C4-2B (cell line): Measurements from ENCODE around the gene SLIT3.

Experiments used
- H3K27ac ChIP-seq: fragments of 450-650 bp; 2 replicates; pipeline ENCODE4 v1.5.1; 2017
- ZFX ChIP-seq: fragments of 450-650 bp; IDR thresholded peaks from 2 replicates; pipeline ENCODE4 v1.6.1; 2017
- TF ChIP-seq, protein P1 (sequence below): fragments of 450-650 bp; conservative IDR thresholded peaks from 2 replicates; pipeline ENCODE4 v1.5.1; 2017; ENCODE audit warnings: mild to moderate bottlenecking

SLIT3 gene

DNA sequence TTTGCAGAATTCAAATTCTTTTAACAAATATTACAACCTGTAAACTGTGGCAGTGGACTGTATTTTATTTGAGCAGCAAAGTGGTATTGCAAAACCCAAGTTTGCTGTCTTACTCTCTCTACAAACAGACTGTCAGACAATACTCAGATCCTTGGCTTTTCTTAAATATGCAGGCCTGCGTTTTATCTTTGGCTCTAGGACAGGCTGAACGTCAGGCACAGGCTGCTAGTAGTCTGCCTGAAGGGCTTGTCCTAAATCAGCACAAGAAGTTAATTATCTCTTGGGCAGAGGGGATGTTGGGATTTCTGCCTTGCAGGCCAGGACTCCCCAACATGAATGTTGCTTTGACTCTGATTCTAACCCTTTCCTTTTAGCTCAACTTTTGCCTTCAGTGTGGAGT is 147.5 kb downstream of the SLIT3 start:
- H3K27ac ChIP-seq: no peak overlapping the region
- TF ChIP-seq, protein P1, sequence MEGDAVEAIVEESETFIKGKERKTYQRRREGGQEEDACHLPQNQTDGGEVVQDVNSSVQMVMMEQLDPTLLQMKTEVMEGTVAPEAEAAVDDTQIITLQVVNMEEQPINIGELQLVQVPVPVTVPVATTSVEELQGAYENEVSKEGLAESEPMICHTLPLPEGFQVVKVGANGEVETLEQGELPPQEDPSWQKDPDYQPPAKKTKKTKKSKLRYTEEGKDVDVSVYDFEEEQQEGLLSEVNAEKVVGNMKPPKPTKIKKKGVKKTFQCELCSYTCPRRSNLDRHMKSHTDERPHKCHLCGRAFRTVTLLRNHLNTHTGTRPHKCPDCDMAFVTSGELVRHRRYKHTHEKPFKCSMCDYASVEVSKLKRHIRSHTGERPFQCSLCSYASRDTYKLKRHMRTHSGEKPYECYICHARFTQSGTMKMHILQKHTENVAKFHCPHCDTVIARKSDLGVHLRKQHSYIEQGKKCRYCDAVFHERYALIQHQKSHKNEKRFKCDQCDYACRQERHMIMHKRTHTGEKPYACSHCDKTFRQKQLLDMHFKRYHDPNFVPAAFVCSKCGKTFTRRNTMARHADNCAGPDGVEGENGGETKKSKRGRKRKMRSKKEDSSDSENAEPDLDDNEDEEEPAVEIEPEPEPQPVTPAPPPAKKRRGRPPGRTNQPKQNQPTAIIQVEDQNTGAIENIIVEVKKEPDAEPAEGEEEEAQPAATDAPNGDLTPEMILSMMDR: no peak
- no peak for TF ChIP-seq ZFX

DNA sequence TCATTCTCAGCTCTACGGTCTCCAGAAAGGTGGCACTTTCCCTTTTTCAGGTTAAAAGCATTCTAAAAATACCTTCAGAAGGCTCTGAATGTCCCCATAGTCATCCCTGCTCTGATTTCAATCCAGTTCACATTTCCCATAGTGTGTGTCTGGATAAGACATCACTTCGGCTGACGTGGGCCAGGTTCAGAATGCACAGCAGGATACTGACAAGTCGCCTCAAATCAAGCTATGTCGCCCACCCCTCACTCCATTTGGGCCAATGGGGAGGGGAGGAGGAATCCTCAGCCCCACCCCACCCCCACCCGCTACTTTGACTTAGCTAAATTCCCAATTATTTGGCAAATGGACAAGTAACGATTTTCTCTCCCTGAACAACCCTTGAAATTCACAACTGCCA is 148.0 kb downstream of the SLIT3 start:
- no peak overlapping the region for H3K27ac ChIP-seq
- TF ChIP-seq, protein P1: no peak
- TF ChIP-seq ZFX: no peak

DNA sequence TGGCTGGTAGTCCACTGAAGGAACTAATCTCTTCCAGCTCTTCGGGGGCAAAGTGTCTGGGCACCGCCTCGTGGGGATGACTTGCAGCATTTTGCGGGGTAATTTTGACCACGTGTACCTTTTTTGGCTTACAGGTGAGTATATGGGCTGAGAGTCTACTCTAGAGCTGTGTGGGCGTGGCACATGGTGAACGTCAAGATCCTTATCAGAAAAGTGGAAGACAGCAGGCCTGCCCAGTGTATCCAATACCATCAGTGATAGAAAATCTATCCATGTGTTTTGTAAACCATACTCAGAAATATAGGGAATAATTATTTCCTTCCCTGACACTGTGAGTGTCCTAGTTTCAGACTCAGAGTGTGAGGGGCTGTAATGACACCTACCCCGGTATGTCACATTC is 148.5 kb downstream of the SLIT3 start:
- no peak for TF ChIP-seq ZFX
- TF ChIP-seq, protein P1: no peak
- no peak overlapping the region for H3K27ac ChIP-seq

DNA sequence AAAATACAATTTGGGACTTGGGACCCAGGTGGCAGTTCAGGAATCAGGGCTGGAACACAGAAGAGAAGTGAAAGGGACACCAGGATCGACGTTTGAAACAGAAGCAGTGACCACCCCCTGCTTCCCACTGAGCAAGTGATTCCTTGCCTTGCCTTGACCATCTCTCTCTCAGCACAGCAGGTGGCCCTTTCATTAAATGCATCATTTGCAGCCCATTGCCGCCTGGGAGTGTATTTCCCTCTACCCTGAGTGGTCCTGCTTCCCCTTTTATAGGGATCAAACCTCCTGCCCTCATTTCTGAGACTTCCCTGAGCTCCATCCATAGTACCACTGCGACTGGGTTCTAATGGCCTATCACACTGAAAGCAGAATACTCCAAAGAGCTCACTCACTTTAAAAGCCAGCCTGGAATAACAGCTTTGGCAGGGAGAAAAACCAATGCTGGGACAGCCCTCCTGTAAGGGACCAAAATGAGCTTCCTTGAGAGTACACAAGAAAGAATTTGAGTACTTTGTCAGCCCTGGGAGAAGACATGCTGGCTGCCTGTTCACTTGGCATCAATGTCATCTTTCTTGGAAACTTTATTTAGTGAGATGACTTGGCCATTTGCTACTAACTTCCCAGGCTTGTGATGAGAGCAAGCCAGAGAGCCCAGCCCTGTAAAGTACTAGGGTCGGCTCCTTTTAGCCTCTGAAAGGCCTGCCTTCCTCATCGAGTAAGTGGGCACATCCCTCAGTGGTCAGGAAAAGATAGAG is 149.7 kb downstream of the SLIT3 start:
- no peak for TF ChIP-seq ZFX
- TF ChIP-seq, protein P1: no peak
- H3K27ac ChIP-seq: no peak overlapping the region

- H3K27ac ChIP-seq: no peak overlapping the region
- TF ChIP-seq ZFX: no peak
- TF ChIP-seq, protein P1: no peak
These were observed 150.8 kb downstream of the SLIT3 start for GRCh38 chr5:169150108-169150507.

DNA sequence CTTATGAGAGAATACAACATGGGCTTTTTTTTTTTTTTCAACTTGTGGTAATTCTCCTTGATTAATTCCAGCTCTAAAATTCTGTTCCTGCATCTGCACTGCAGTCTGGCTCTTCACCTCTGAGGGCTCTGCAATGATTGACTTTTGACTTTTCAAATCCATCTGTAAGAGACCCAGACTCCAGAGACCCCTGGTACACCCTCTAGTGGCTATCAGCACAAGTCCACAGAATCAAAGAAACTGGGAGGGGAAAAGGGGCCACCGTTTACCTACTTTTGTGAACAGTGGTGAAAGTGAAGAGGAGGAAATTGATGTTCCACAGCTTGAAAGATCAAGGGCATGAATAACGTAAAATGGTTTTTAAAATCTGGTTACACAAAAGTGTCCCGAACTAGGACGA is 151.6 kb downstream of the SLIT3 start:
- no peak overlapping the region for H3K27ac ChIP-seq
- TF ChIP-seq ZFX: no peak
- TF ChIP-seq, protein P1: peak; percentile 38

DNA sequence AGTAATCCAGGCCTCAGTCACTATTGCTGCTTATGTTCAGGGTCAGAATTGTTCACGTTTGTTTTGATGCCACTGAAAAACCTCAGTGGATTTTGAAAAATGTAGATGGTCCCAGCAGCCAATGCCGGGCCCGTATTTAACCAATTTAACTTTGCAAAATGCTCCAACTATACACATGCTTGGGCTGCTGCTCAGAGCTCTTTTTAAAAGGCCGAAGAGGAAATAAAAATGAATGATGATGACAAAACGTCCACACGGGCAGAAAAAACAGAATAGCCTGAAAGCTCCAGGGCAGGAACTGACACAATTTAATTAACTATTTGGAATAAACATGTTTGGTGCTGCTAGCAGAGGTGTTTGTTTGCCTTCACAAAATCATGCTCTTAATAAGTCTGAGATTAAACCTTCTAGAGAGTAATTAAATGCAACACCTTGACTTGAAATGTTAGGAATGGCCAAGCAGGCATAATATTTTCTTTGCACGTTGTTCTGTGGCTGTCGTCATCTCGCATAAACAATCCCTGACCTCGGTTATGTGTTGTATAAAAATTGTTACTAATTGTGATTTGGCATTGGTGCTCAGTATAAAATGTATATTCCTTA is 152.7 kb downstream of the SLIT3 start:
- no peak for TF ChIP-seq ZFX
- TF ChIP-seq, protein P1: no peak
- H3K27ac ChIP-seq: no peak overlapping the region
